Measurements from ENCODE around the gene C2orf78.

The C2orf78 gene

GRCh38 chr2:73759285-73759764 is 24.7 kb upstream of the C2orf78 start:
- Histone ChIP-seq H3K36me3 (ENCODE audit: control insufficient read depth, insufficient read depth, low read length) (peaks cover 34% of the 10 kb centered on the region), H3K9me3 (ENCODE audit: control insufficient read depth, low read length) (no peaks in the 10 kb centered on the region), H3K4me1 (ENCODE audit: control insufficient read depth, insufficient read depth, low read length, poor library complexity, severe bottlenecking) (no peaks in the 10 kb centered on the region), H3K27ac (ENCODE audit: insufficient read depth, low read length, poor library complexity, severe bottlenecking) (no peak overlapping the region), H3K27me3 (replicated peaks; ENCODE audit: control insufficient read depth, insufficient read depth, low read length, poor library complexity, severe bottlenecking) (no peaks in the 10 kb centered on the region), H3K4me3 (ENCODE audit: insufficient read depth, low read depth, low read length, poor library complexity, severe bottlenecking) (no peak overlapping the region)
- no peak for DNase-seq

- Histone ChIP-seq H3K36me3 (ENCODE audit: control insufficient read depth, insufficient read depth, low read length) (peaks cover 40% of the 10 kb centered on the region), H3K27me3 (replicated peaks; ENCODE audit: control insufficient read depth, insufficient read depth, low read length, poor library complexity, severe bottlenecking) (no peaks in the 10 kb centered on the region), H3K4me3 (ENCODE audit: insufficient read depth, low read depth, low read length, poor library complexity, severe bottlenecking) (no peak overlapping the region), H3K9me3 (ENCODE audit: control insufficient read depth, low read length) (no peaks in the 10 kb centered on the region), H3K4me1 (ENCODE audit: control insufficient read depth, insufficient read depth, low read length, poor library complexity, severe bottlenecking) (no peaks in the 10 kb centered on the region), H3K27ac (ENCODE audit: insufficient read depth, low read length, poor library complexity, severe bottlenecking) (no peak overlapping the region)
- DNase-seq: no peak
These were observed 24.1 kb upstream of the C2orf78 start for GRCh38 chr2:73759904-73760303.

- H3K27ac ChIP-seq (ENCODE audit: insufficient read depth, low read length, poor library complexity, severe bottlenecking): no peak overlapping the region
- H3K4me1 ChIP-seq (ENCODE audit: control insufficient read depth, insufficient read depth, low read length, poor library complexity, severe bottlenecking): no peaks in the 10 kb centered on the region
- H3K36me3 ChIP-seq (ENCODE audit: control insufficient read depth, insufficient read depth, low read length): peaks cover 61% of the 10 kb centered on the region
- H3K27me3 ChIP-seq (replicated peaks; ENCODE audit: control insufficient read depth, insufficient read depth, low read length, poor library complexity, severe bottlenecking): no peaks in the 10 kb centered on the region
- H3K4me3 ChIP-seq (ENCODE audit: insufficient read depth, low read depth, low read length, poor library complexity, severe bottlenecking): no peak overlapping the region
- H3K9me3 ChIP-seq (ENCODE audit: control insufficient read depth, low read length): no peaks in the 10 kb centered on the region
- DNase-seq: no peak
These were observed 21.4 kb upstream of the C2orf78 start for GRCh38 chr2:73762571-73762970.

- H3K27me3 ChIP-seq (replicated peaks; ENCODE audit: control insufficient read depth, insufficient read depth, low read length, poor library complexity, severe bottlenecking): no peaks in the 10 kb centered on the region
- peaks cover 77% of the 10 kb centered on the region for H3K36me3 ChIP-seq (ENCODE audit: control insufficient read depth, insufficient read depth, low read length)
- H3K9me3 ChIP-seq (ENCODE audit: control insufficient read depth, low read length): no peaks in the 10 kb centered on the region
- H3K4me1 ChIP-seq (ENCODE audit: control insufficient read depth, insufficient read depth, low read length, poor library complexity, severe bottlenecking): no peaks in the 10 kb centered on the region
- no peak for DNase-seq
- no peak overlapping the region for H3K4me3 ChIP-seq (ENCODE audit: insufficient read depth, low read depth, low read length, poor library complexity, severe bottlenecking)
- no peak overlapping the region for H3K27ac ChIP-seq (ENCODE audit: insufficient read depth, low read length, poor library complexity, severe bottlenecking)
These were observed 19.0 kb upstream of the C2orf78 start for GRCh38 chr2:73764945-73765344.

GRCh38 chr2:73766349-73766748 is 17.6 kb upstream of the C2orf78 start:
- no peaks in the 10 kb centered on the region for H3K9me3 ChIP-seq (ENCODE audit: control insufficient read depth, low read length)
- no peak overlapping the region for H3K4me3 ChIP-seq (ENCODE audit: insufficient read depth, low read depth, low read length, poor library complexity, severe bottlenecking)
- H3K4me1 ChIP-seq (ENCODE audit: control insufficient read depth, insufficient read depth, low read length, poor library complexity, severe bottlenecking): no peaks in the 10 kb centered on the region
- DNase-seq: no peak
- no peak overlapping the region for H3K27ac ChIP-seq (ENCODE audit: insufficient read depth, low read length, poor library complexity, severe bottlenecking)
- no peaks in the 10 kb centered on the region for H3K27me3 ChIP-seq (replicated peaks; ENCODE audit: control insufficient read depth, insufficient read depth, low read length, poor library complexity, severe bottlenecking)
- H3K36me3 ChIP-seq (ENCODE audit: control insufficient read depth, insufficient read depth, low read length): peaks cover 78% of the 10 kb centered on the region

- Histone ChIP-seq H3K9me3 (ENCODE audit: control insufficient read depth, low read length) (no peaks in the 10 kb centered on the region), H3K36me3 (ENCODE audit: control insufficient read depth, insufficient read depth, low read length) (peaks cover 72% of the 10 kb centered on the region)
- no peak for DNase-seq
These were observed 17.0 kb upstream of the C2orf78 start for GRCh38 chr2:73766994-73767393.

GRCh38 chr2:73770725-73771124 is 13.3 kb upstream of the C2orf78 start:
- Histone ChIP-seq H3K27ac (ENCODE audit: insufficient read depth, low read length, poor library complexity, severe bottlenecking) (no peak overlapping the region), H3K4me1 (ENCODE audit: control insufficient read depth, insufficient read depth, low read length, poor library complexity, severe bottlenecking) (no peaks in the 10 kb centered on the region), H3K9me3 (ENCODE audit: control insufficient read depth, low read length) (no peaks in the 10 kb centered on the region), H3K4me3 (ENCODE audit: insufficient read depth, low read depth, low read length, poor library complexity, severe bottlenecking) (no peak overlapping the region), H3K27me3 (replicated peaks; ENCODE audit: control insufficient read depth, insufficient read depth, low read length, poor library complexity, severe bottlenecking) (no peaks in the 10 kb centered on the region), H3K36me3 (ENCODE audit: control insufficient read depth, insufficient read depth, low read length) (peaks cover 73% of the 10 kb centered on the region)
- no peak for DNase-seq

More at GRCh38 chr2:73766994-73767393, 17.0 kb upstream of the C2orf78 start:
- Histone ChIP-seq H3K27ac (ENCODE audit: insufficient read depth, low read length, poor library complexity, severe bottlenecking) (no peak overlapping the region), H3K27me3 (replicated peaks; ENCODE audit: control insufficient read depth, insufficient read depth, low read length, poor library complexity, severe bottlenecking) (no peaks in the 10 kb centered on the region), H3K4me3 (ENCODE audit: insufficient read depth, low read depth, low read length, poor library complexity, severe bottlenecking) (no peak overlapping the region), H3K4me1 (ENCODE audit: control insufficient read depth, insufficient read depth, low read length, poor library complexity, severe bottlenecking) (no peaks in the 10 kb centered on the region)

- no peaks in the 10 kb centered on the region for H3K4me1 ChIP-seq (ENCODE audit: control insufficient read depth, insufficient read depth, low read length, poor library complexity, severe bottlenecking)
- no peaks in the 10 kb centered on the region for H3K9me3 ChIP-seq (ENCODE audit: control insufficient read depth, low read length)
- no peak for DNase-seq
- no peak overlapping the region for H3K4me3 ChIP-seq (ENCODE audit: insufficient read depth, low read depth, low read length, poor library complexity, severe bottlenecking)
- no peak overlapping the region for H3K27ac ChIP-seq (ENCODE audit: insufficient read depth, low read length, poor library complexity, severe bottlenecking)
- H3K27me3 ChIP-seq (replicated peaks; ENCODE audit: control insufficient read depth, insufficient read depth, low read length, poor library complexity, severe bottlenecking): no peaks in the 10 kb centered on the region
- peaks cover 67% of the 10 kb centered on the region for H3K36me3 ChIP-seq (ENCODE audit: control insufficient read depth, insufficient read depth, low read length)
These were observed 11.2 kb upstream of the C2orf78 start for GRCh38 chr2:73772819-73773218.

GRCh38 chr2:73776381-73776780 is 7.6 kb upstream of the C2orf78 start:
- Histone ChIP-seq H3K27me3 (replicated peaks; ENCODE audit: control insufficient read depth, insufficient read depth, low read length, poor library complexity, severe bottlenecking) (no peaks in the 10 kb centered on the region), H3K36me3 (ENCODE audit: control insufficient read depth, insufficient read depth, low read length) (peaks cover 33% of the 10 kb centered on the region), H3K4me3 (ENCODE audit: insufficient read depth, low read depth, low read length, poor library complexity, severe bottlenecking) (no peak overlapping the region), H3K9me3 (ENCODE audit: control insufficient read depth, low read length) (no peaks in the 10 kb centered on the region), H3K4me1 (ENCODE audit: control insufficient read depth, insufficient read depth, low read length, poor library complexity, severe bottlenecking) (peaks cover 13% of the 10 kb centered on the region), H3K27ac (ENCODE audit: insufficient read depth, low read length, poor library complexity, severe bottlenecking) (no peak overlapping the region)
- DNase-seq: no peak

- H3K27ac ChIP-seq (ENCODE audit: insufficient read depth, low read length, poor library complexity, severe bottlenecking): no peak overlapping the region
- DNase-seq: no peak
- H3K4me3 ChIP-seq (ENCODE audit: insufficient read depth, low read depth, low read length, poor library complexity, severe bottlenecking): no peak overlapping the region
- H3K36me3 ChIP-seq (ENCODE audit: control insufficient read depth, insufficient read depth, low read length): peaks cover 33% of the 10 kb centered on the region
- no peaks in the 10 kb centered on the region for H3K27me3 ChIP-seq (replicated peaks; ENCODE audit: control insufficient read depth, insufficient read depth, low read length, poor library complexity, severe bottlenecking)
- no peaks in the 10 kb centered on the region for H3K9me3 ChIP-seq (ENCODE audit: control insufficient read depth, low read length)
- peaks cover 13% of the 10 kb centered on the region for H3K4me1 ChIP-seq (ENCODE audit: control insufficient read depth, insufficient read depth, low read length, poor library complexity, severe bottlenecking)
These were observed 7.0 kb upstream of the C2orf78 start for GRCh38 chr2:73776869-73777519.

Measured in effector memory CD4-positive, alpha-beta T cell (primary cell).